Activated CD8-positive, alpha-beta memory T cell treated with anti-CD3 and anti-CD28 coated beads, Interleukin-2, amount 50 U/mL, for 4 hours (primary cell): ENCODE results near the gene SLC24A3.

ENCODE experiments used
- DNase-seq: peaks from one replicate; pipeline ENCODE4 v3.0.0-alpha.2; 2020

SLC24A3 gene

DNA sequence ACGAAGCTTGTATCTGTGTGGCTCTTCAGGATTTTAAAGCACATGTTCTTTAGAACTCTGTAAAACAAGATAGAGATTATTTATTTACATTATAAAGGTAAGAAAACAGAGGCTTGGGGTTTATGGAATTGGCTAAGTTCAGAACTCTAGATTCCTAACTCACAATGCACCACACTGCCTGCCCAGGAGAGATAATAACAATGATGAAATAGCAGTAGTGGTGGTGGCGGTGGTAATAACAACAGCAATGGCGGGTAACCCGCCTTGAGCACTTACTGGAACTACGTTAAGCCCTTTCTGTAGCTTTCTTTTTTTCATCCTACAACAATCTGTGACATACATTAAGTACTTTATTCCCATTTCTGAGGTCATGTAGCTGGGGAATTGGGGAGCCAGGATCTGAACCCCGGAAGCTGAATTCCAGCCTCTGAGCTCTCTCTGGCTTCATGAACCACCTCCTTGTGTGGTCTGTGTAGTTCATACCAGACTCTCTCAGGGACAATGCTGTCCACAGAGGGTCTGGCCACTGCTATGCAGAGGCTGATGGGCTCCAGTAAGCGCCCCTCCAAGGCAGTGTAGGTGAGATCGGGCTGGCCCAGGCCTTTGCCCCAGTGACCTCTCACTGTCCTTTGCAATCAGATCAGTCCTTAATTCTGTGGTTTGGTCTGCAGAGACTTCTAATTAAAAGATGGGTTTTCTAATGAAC, 260.9 kb downstream of the SLC24A3 start:
- DNase-seq, result no peak

DNA sequence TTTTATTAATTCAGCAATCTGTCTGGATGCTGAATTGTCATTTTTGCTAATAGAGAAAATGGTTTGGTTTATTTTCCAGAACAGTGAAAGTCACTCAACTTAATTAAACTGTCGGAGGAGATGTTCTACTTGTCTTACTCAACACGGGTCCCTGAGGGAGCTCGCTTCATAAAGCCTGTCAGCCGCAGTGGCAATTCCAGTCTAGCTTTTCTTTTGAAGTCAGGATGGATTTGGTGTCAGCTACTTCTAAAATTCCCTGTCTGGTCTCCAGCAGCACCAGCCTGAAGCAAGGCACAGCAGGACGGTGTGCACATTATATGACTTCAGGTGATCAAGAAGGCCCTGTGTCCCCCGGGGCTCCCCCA, 261.5 kb downstream of the SLC24A3 start:
- no peak for DNase-seq

DNA sequence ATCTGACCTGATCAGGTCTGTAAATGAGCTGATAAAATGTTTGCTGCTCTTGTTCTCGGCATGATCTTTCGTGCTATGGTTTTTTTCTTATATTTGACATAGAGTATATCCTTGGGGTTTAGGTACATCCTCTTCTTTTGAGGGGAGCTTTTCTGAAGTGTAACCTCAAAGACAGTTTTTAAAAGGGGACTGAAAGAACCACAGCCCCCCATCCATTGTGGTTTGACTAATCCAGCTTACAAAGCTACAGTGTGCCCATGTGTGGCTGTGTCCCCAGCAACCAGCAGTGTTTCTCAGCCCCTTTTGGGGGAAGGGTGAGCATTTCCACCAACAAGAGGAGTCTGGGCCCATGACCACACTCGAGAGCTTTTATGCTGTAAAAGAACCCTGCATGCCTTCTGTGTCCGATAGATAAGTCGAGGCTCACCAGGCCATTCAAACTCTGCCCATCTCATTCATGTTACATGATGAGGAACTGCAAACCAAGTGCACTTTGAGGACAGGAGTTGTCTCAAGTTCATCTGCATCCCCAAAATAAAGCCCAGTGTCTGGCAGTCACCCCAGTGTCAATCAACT, 266.0 kb downstream of the SLC24A3 start:
- DNase-seq, result no peak

DNA sequence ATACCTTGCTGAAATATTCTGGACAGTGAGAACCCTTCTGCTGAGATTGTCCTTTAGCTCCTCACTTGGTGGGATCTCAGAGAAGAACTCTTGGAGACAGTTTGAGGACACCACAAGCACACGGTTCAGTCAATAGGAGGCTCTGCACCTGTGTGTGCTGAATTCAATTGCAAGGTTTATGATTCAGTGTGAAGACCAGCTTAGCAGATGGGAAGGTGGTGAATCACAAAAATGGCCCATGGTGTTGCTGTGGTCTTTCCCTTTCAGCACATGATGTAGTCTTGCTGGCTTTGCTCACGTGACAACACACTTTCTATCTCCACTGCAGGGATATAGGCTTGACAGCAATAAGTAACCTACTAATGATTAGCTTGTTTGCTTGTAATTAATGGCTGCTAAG, 270.3 kb downstream of the SLC24A3 start:
- no peak for DNase-seq

DNA sequence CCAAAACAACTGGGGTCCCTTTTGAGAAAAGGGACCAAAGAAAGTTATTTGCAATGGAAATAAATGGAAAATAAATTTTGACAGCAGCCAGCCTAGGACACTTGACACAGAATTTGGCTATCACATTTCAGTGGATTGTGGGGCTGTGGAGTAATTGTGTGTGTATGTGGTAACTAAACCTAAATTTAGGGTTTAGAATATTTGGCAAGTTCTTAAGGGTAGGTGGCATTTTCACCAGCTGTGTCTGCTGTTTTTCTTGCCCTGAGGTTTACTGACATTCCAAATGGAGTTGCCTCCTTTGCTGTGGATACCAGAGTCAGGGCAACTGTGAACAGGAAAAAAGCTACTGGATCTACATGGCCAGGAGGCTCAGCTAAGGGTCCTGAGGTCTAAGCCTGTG, 270.9 kb downstream of the SLC24A3 start:
- DNase-seq, result no peak

DNA sequence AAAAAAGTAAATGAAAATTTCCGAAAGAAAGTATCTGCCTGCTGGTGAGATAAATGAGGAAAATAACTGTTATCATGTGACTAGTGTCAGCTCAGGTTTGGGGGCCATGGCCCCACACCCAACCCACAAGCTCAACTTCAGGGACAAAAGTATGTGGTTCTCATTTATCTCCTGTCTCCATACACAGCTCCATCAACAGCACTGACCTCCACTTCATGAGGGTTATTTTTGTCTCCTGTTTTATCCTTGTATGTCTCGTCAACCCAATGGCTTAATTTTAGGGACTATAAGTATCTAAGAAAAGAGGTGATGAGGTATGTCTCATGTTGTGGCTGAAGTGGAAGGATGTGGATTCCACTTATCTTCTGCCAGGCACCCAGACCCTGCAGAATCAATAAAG, 274.0 kb downstream of the SLC24A3 start:
- no peak for DNase-seq

DNA sequence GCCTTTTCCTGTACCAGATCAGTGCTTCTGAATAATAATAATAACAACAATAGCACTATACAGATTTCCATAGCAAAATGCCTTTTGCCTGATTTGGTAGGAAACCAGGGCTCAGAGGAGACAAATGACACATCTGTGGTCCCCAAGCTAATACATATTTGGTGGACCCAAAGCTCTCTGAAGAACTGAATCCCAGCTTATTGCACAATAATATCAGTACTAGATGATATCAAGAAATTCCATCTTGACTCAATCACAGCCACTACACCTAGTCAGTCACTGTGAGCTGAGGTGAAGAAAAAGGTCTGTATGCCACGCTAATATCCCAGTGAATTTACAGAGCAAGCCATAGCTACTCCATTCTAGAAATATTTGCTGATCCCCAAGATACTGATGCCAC, 275.0 kb downstream of the SLC24A3 start:
- DNase-seq, result no peak

DNA sequence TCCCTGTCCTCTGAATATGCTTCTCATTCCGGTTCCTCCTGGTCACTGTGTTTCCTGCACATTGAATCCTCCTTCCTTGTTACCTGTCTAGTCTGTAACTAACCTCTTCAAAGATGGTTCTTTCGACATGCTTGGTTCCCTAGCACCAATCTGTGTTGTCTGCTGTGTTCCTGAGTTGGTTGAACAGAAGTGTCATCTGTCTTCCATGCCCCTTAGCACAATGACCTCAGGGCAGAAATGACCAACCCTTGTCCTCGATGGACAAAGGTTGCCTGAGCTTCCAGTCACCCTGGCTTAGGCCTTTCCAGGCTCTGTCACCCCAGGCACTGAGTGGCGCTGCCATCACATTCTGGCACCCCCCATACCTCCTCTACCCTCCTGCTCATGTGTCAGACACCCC, 278.8 kb downstream of the SLC24A3 start:
- DNase-seq, result no peak

DNA sequence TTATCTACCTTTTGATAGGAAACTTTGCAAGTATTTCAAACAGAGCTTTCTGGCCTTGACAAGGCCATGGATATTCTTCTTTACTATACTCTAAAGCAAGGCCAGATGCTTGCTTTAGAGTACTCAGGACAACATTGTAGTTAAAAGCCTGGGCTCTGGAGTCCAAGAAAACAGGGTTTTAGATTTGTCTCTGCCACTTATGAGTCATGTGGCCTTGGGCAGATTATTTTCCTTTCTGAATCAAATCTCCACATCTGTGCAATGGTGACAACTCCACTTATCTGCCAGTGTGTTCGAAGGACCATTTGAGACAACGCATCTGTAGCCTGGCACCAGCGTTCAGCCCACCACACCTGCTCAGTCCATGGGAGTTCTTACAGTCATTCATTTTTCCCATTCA, 279.7 kb downstream of the SLC24A3 start:
- no peak for DNase-seq

DNA sequence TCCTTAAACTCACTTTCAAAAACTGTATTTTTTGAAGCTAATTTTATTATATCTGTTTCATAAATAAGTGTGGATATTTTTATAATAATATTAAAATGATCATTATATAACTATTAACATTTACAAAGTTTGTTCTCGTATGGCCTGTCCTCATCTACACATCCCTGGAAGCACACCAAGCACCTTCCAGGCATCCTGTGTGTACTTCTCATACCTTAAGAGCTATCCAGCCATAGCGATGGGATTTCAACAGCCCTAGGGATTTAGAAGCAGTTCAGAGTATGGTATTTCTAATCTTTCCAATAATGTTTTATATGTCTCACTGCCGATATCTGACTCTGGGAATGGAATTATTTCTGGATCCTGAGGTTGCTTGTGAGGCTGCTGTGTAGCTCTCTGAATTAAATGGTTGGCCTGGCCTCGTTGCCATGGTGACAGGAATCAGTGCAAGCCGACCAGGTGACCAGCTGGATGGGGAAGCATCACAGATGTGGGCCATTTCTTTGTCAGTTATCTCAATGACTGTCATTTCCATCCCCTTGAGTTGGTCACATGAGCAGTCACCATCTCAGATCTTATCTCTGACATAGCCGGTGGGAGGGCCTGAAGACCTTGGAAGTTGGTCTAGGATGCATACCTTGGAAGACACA, 280.4 kb downstream of the SLC24A3 start:
- no peak for DNase-seq

DNA sequence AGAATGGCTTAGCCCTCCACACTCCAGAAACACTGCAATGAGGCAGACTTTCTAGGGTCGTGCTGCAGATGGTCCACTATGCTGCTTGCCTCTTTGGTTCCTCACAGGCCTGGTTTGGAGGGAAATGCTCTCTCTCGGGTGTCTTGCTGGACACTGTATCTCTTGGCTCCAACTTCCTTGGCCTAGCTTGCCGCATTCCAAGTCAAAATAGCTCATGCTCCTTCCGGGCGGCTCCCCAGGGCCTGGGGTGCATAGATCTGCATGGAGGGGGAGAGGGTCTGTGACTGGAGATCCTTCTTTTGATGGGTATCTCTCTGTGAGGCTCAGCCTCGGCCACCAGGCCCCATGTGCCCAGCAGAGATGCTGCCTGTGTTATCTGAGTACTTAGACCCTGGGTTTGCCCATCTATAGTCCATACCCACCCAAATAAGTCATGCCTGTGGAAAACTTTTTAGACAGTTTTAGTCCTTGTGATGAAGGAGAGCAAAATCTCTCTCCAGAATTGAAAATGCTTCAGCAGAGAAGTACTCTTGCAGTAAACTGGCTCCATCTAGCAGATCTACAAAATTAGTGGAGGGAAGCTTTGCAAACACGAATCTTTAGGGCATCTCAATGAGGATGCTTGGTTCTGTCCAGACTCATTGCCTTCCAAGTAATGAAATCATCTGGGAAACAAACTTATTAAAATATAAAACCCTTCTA, 281.5 kb downstream of the SLC24A3 start:
- DNase-seq, result no peak

DNA sequence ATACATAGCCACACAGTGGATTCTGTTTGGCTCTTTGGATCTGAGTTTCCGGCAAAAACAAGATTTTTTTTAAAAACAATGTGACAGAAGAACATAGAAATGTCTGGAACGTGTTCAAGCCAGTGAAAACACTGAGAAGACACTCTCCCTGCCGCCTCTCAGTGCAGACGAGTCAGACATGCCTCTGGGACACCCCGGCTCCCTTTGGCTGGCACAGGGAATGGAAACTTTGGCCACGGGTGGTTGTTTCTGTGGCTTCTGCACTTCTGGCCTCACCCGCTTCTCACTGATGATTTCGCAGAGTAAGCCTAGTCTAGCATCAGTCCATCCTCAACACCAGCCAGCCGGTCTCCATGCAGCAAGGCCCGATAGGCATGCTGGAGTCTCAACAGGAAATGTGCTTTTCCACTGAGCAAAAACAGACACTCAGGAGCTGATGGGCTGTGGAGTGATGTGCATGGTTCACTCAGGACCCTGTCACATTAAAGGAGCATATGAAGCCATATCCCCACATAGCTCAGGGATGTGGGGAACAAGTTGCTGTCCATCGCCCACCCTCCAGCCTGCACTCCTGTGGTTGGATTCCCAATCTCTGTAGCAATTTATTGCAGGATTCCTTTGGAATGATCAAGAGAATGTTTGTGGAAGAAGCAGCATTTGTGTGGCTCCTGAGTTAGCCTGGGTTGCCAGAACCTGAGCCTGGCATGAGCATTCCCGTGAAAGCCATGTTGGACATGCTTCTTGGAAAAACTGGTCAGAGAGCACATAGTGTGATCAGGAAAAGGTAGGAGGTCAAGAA, 283.7 kb downstream of the SLC24A3 start:
- DNase-seq, result no peak

DNA sequence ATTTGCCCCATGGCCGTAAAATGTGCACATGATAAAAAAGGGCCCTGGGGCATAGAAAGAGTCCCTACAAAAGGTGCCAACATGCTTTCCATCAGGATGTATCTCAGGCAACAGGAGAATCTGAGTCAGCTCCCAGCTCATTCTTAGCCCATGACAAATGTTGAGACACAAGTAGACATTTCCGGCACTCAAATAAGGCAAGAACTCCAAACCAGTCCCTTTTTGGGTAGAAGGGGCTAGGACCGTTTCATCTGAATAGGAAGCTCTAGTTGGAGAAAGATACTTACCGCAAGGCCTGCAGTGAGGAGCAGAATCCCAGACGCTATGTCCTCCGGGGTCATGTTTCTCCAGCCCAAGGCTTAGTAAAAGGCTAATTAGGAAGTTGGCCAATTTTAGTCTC, 284.6 kb downstream of the SLC24A3 start:
- no peak for DNase-seq

DNA sequence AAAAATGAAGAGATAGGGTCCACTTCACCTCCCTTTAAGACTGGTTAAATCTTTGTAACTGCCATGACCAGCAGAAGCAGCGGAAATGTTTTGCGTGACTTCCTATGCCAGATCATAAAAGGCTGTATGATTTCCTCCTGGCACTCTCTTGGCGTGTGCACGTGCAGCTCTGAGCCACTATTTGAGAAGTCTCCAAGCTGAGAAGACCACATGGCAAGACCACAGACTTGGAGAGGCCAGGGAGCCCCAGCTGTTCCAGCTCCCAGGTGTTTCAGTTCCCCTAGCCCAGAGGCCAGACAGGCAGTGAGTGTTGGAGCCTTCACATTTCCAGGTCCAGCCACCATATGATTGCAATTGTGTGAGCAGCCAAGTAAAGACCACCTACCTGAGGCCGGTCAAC, 286.3 kb downstream of the SLC24A3 start:
- no peak for DNase-seq

DNA sequence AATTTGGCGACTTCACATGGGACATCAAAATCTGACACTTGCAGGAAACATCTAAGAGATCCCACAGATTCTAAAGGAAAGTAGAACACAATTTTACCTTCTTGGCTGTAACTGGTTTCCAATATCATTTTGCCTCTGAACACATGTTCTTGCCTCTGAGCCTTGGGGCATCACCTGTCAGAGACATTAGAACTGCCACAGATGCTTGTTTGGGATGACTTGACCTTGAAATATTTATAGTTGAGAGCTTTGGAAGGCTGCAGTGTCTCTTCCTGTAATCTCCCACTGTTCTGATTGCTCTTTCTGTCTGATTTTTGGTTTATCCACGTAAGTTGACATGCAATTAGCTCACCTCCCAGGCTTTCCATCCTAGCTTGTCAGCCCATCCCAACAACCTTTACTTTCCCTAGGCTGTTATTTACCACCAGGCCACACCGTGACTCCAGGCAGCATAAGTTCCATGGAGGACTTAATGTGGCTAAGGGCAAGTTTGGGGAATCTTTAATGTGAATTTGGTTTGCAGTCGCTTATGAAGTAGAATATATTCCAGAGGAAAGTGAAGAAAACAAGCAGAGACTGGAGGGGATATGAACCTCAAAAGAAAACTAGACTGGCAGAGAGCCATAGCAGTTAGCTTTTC, 289.2 kb downstream of the SLC24A3 start:
- DNase-seq, result no peak

DNA sequence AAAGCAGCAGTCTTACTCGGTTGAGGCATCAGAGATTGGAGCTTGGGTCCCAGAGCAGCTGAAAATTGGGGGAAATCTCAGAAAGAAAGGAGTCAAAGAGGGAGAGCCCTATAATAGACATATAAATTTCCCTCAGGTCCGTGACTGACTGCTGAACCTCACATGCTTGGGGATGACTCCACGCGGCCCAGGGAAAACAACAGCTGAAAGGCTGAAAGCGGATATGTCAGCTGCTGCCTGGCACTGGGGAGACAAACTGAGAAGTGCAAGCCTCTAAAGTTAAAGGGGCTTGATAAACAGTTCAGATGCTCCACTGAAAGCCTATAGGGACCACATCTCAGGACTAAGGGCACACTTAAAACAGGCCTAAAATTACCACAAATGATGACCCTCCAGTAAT, 289.7 kb downstream of the SLC24A3 start:
- DNase-seq, result no peak

DNA sequence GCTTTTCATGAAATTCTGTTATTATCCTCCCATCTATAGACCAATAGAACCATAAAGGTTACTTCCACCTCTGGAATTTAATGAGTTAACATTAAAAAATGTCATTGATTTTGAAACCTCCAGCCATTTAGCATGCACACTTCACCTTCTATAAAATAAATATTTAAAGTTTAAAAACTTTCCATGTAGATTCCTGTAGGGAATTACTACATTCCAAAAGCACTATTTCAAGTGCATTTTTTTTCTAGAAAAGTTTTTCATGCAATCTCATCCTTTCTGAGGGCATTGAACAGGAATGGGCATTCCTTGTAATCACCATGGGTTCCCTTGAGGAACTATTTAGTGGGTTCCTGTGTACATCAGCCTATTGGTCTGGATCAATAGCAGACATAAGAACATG, 291.8 kb downstream of the SLC24A3 start:
- DNase-seq, result no peak

DNA sequence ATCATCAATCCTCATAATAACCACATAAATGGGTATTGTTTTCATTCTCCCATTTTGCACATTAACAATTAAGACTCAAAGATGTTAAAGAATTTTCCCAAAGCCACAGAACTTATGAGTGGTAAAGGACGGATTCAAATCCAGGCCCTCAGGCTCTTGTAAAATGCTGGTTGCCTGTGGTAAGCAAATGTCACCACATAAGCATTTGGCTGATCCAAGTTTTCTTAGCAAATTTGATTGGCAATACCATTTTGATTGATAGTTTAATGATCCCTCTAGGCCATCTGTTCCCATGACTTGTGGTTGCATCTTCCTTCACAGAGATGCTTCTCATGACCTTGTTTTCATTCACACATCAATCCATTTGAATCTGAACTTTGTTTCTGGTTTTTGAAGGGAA, 293.6 kb downstream of the SLC24A3 start:
- DNase-seq, result no peak

DNA sequence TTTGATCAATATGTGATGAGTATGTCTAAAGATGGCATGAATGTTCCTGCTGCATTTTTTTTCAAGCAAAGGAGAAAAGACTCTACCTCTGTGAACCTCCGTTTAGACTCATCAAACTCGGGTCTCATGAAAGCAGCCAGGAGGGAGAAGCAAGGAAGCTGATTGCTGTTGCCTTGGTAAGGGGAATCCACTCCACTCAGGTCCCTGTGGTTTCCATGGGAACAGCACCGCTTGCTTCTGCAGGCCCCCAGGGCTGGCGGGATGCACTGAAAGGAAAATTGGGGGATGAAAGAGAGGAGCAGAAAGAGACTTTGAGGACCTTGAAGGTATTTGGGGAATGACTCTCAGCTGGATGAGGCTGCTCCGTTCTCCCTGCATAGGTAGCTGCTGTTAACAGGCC, 296.0 kb downstream of the SLC24A3 start:
- DNase-seq, result no peak

DNA sequence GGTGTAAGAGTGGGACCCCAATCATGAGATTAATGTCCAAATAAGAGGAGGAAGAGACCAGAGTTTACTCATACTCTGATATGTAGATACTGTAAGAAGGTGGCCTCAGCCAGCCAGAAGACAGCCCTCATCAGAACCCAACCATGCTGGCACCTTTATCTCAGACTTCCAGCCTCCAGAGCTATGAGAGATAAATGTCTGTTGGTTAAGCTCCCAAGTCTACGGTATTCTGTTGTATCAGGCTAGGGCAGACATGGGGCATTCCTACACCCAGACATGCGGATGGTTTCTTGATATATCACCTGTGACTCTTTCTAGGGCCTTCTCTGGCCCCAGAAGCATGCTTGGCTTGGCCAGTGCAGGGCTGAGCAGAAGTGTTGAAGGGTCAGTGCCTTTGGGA, 298.2 kb downstream of the SLC24A3 start:
- DNase-seq, result no peak

DNA sequence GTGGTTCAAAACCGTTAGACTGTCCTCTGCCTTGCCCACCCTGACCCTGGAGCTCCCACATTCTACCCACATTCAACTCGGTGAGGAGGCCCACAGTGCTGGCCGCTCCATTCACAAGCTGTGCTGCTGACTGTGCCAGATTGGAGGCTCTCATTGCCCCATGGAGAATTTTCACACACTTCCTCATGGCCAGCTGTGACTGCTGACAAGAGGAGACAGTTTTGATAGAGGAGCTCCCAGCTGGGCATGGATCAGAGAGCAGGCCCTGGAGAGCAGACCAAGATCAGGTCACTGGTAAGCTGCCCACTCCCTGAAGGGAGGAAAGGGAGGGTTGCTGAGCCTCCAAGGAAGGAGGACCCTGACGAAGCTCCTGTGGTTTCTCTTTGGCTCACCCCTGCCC, 299.5 kb downstream of the SLC24A3 start:
- DNase-seq, result no peak

DNA sequence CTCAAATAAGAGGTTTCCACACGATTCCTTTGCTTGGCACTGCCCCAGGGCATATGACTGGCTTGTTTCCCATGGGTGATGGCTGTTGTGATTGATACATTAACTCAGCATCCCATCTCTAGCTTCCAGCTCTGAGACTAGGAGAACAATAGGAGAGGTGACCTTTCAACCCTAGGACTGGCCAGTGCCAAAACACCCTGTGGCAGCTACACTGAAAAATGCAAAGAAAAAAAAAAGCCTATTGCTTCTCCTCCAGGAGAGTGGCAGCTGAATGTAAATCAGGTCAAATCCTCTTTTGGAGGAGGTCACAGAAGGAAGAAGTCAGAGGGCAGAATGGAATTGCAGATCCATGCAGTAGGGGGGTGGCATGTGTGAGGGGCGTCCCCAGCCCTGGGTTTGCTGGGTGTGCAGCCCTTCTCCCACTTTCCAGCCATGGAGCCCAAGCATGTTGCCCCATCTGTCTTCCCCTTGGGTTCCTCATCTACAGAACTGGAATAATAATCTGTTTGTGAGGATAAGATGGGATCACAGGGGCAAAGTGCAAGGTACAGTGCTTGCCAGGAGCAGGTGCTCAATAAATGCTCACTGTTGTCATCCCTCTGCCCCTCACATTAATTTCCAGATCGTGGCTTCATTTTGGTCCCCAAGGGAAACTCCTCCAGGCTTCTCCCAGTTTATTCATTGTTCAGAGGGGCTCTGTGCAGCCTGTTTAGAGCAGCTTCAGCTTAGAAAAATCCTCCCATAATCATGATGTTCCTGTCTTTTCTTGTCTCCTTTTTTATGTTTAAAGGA, 300.6 kb downstream of the SLC24A3 start:
- DNase-seq, result no peak
